AG04450 (cell line): ENCODE measurements around the gene PCCB. TPM values are rescaled to one million over a fixed set of nuclear protein-coding genes. Genes with fewer than 3 reads are reported as not detected.

Source experiments
- CTCF ChIA-PET: fragments of 300-600, 350-600 bp; formaldehyde crosslinking; extraction: SDS; loops from one replicate; lab custom pipeline; 2022; ENCODE audit warnings: antibody characterized with exemption, inconsistent platforms; lab: Charles Lee
- POLR2A ChIA-PET: fragments of 350-600 bp; formaldehyde crosslinking; extraction: SDS; loops from one replicate; lab custom pipeline; 2021; ENCODE audit warnings: antibody characterized with exemption, inconsistent platforms; lab: Yijun Ruan, JAX
- DNase-seq: peaks from one replicate; pipeline ENCODE4 v3.0.0-alpha.2; 2011; ENCODE audit warnings: low read depth, low spot score
- H3K27ac ChIP-seq: one replicate; pipeline ENCODE4 v1.5.1; 2012; ENCODE audit warnings: low read depth, low read length, control low read depth
- H3K27me3 ChIP-seq: one replicate; pipeline ENCODE4 v1.6.0; 2012; ENCODE audit warnings: low read length; ENCODE audit not compliant: control insufficient read depth, insufficient read depth
- H3K4me3 ChIP-seq: 2 replicates; pipeline ENCODE4 v1.5.1; 2011; ENCODE audit warnings: mild to moderate bottlenecking, low read depth, low read length, control low read depth
- H3K9me3 ChIP-seq: 2 replicates; pipeline ENCODE4 v1.5.1; 2012; ENCODE audit warnings: low read length; ENCODE audit not compliant: control insufficient read depth, insufficient read depth
- polyA plus RNA-seq: library from polyadenylated mRNA; depleted of rRNA; stranded (reverse); fragments of >200 nt; gene quantifications from 2 replicates; pipeline ENCODE4 v1.2.3, GENCODE V29; 2011
- TF ChIP-seq, protein P1 (sequence below): IDR thresholded peaks from 2 replicates; pipeline ENCODE4 v1.5.1; 2011; ENCODE audit warnings: low read depth, low read length, control low read depth, inconsistent platforms

The PCCB gene
- polyA plus RNA-seq, 1 experiment: 67.7 TPM

DNA sequence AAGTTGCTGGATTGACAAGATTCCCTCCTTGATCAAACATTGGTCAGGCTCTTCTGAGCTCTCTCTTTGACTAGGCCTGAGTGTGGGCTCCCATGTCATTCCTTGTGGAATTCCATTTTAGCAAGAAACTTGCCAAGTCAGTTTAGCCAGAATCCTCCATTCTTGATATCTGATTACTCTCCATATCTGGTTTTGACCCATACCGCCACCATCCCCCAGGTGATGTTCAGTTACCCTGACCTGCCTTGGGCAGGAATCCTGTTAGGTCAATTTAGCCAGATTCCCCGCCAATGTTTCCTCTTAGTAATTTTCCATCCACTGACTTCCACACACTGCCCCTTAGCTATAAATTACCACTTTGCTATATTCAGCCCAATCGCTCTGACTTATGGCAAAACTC is 1.0 kb upstream of the PCCB start:
- TF ChIP-seq, protein P1, sequence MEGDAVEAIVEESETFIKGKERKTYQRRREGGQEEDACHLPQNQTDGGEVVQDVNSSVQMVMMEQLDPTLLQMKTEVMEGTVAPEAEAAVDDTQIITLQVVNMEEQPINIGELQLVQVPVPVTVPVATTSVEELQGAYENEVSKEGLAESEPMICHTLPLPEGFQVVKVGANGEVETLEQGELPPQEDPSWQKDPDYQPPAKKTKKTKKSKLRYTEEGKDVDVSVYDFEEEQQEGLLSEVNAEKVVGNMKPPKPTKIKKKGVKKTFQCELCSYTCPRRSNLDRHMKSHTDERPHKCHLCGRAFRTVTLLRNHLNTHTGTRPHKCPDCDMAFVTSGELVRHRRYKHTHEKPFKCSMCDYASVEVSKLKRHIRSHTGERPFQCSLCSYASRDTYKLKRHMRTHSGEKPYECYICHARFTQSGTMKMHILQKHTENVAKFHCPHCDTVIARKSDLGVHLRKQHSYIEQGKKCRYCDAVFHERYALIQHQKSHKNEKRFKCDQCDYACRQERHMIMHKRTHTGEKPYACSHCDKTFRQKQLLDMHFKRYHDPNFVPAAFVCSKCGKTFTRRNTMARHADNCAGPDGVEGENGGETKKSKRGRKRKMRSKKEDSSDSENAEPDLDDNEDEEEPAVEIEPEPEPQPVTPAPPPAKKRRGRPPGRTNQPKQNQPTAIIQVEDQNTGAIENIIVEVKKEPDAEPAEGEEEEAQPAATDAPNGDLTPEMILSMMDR: no peak
- no peaks in the 10 kb centered on the region; the same call in 1 of the 2 replicates for H3K9me3 ChIP-seq
- no peak overlapping the region for H3K27ac ChIP-seq
- ChIA-PET CTCF (interaction anchor here (0.6 to 1.4 kb wide), 3 partner anchors 38 to 503 kb away, joined by 3 to 7 read pairs (median 3); partner anchors contain the start of gene STAG1), POLR2A (interaction anchor here (0.5 kb wide), 1 partner anchor 711 kb away, joined by 5 read pairs; no protein-coding TSS in a partner anchor)
- DNase-seq: no peak
- no peaks in the 10 kb centered on the region for H3K27me3 ChIP-seq
- no peak overlapping the region for H3K4me3 ChIP-seq

DNA sequence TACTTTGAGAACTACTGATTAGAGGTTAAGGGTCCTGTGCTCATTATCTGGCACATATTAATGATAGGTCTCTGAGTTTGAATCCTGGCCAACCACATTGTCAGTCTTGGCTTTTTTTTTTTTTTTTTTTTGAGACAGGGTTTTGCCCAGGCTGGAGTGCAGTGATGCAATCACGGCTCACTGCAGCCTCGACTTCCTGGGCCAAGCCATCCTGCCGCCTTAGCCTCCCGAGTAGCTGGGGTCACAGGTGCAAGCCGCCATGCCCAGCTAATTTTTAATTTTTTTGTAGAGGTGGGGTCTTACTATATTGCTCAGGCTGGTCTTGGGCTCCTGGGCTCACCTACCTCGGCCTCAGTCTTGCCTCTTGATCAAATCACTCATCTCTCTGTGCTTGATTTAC is 547 bp upstream of the PCCB start:
- no peaks in the 10 kb centered on the region; the same call in 1 of the 2 replicates for H3K9me3 ChIP-seq
- POLR2A ChIA-PET: no interaction called here
- H3K27me3 ChIP-seq: no peaks in the 10 kb centered on the region
- H3K4me3 ChIP-seq: peak overlapping the region; percentile 85
- DNase-seq: no peak
- CTCF ChIA-PET: interaction anchor here (0.6 to 1.5 kb wide), 2 partner anchors 37 to 764 kb away, joined by 3 to 4 read pairs; no protein-coding TSS in a partner anchor
- H3K27ac ChIP-seq: peak overlapping the region; percentile 93
- TF ChIP-seq, protein P1: no peak

DNA sequence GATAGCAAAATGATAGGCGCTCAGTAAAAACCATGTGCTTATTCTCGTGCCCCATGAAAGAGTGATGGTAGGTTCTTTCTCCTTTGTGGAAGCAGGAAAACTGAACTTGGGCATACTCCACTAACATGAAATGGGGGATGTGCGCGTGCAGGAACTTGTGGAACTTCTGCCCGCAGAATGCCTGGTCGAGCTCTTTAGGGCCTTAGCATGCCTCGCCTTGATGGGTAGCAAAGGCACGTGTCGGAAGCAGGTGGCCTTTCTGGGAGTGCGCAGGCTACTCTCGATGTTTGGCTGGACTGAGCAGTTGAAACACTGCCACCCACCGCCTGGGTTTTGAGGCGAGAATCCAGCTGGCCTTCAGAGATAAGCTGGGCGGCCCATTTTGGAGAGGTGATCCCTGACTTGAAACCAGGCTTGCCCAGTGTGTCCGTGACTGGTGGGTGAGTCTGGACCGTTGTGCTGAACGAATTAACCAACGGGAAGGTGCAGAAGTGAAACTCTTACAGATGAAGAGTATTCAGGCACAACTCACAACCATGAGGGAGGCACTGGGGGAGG is 842 bp downstream of the PCCB start:
- TF ChIP-seq, protein P1: peak; percentile 31
- ChIA-PET POLR2A (interaction anchor here (1.2 kb wide), 1 partner anchor 54 kb away, joined by 12 read pairs; the partner anchor contains the start of gene MSL2), CTCF (interaction anchor here (0.5 to 1.5 kb wide), 7 partner anchors 12 to 763 kb away, joined by 3 to 6 read pairs (median 4); no protein-coding TSS in a partner anchor)
- no peaks in the 10 kb centered on the region; the same call in 1 of the 2 replicates for H3K9me3 ChIP-seq
- no peaks in the 10 kb centered on the region for H3K27me3 ChIP-seq
- no peak for DNase-seq
- H3K4me3 ChIP-seq: peak overlapping the region; percentile 85
- peak overlapping the region; percentile 93 for H3K27ac ChIP-seq

DNA sequence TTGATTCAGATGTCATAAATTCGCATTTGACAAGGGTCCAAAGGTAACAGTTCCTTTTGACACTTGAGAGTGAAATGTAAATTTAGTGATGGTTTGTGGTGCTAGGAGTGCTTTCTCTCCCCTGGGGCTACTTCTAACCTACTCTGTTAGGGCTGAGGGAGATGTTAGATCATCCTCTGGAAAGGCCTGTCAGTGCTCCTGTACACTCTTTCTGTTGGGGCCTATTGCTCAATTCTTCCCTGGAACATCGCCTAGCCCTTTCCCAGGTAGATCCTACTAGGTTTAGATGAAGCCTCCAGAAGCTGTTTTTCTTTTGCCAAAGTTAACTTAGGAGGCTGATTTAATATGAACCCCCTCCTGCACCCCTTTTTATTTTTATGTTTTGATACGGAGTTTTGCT is 1.4 kb downstream of the PCCB start:
- ChIA-PET POLR2A (interaction anchor here (1.2 kb wide), 1 partner anchor 55 kb away, joined by 12 read pairs; the partner anchor contains the start of gene MSL2), CTCF (interaction anchor here (0.5 to 1.5 kb wide), 5 partner anchors 13 to 178 kb away, joined by 3 to 6 read pairs (median 4); no protein-coding TSS in a partner anchor)
- TF ChIP-seq, protein P1: no peak
- H3K9me3 ChIP-seq: no peaks in the 10 kb centered on the region; the same call in 1 of the 2 replicates
- peak overlapping the region; percentile 85; the same call in 1 of the 2 replicates for H3K4me3 ChIP-seq
- H3K27me3 ChIP-seq: no peaks in the 10 kb centered on the region
- H3K27ac ChIP-seq: no peak overlapping the region
- DNase-seq: no peak
